NCI-H1436 treated with DMSO at 0.1 percent for 48 hours (cell line): ENCODE data around the gene ZNF526.
"Not testable (repeated sequence)": the region's sequence is repeated elsewhere in the genome, so short reads cannot be mapped to it uniquely, and the experiment has no call there.

Experiments
- DNase-seq: peaks from one replicate; lab custom pipeline; 2025; lab: John Stamatoyannopoulos, UW

ZNF526 gene

DNA sequence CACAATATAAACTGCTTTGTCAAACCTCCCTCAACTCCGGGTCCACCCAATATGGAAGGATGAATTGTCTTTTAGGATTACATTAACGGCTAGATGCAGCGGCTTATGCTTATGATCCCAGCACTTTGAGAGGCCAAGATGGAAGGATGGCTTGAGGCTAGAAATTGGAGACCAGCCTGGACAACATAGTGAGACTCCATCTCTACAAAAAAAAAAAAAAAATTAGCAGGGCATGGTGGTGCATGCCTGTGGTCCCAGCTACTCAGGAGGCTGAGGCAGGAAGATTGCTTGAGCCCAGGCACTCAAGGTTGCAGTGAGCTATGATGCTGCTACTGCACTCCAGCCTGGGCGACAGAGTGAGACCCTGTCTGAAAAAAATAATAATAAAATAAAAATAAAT lies 46.0 kb downstream of the ZNF526 start:
- not testable (repeated sequence) for DNase-seq

- DNase-seq, result not testable (repeated sequence)
Observed at GRCh38 chr19:42266928-42267603, 47.0 kb downstream of the ZNF526 start.

DNA sequence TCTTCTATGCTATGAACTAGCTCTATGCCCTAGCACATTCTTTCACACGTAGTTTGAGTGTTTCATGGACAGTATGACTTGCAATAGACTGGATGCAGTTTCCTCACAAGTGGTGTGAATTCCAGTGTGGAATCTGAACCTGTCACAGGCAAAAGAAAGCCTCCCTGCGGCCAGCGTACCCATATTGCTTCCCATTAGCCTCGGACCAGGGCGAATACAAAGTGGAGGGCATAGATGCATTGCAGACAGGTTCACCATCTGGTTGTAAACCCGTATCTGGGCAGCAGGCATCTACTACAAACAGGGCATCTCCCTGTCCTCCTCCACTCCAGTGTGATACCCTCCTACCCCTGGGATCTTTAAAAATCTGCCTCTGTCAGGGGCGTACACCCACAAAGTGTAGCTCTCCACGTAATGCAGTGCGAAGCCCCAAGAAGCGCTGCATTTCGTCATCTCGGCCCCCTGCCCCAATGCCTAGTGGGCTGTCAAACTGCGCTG lies 47.6 kb downstream of the ZNF526 start:
- no peak for DNase-seq

GRCh38 chr19:42268142-42268703 lies 48.1 kb downstream of the ZNF526 start:
- DNase-seq, result peak; percentile 98

- DNase-seq, result peak; percentile 99
Observed at GRCh38 chr19:42268704-42269477, 48.8 kb downstream of the ZNF526 start, which contains the start of gene CIC. Gene CIC, plus strand, starts transcription at chr19:42269252. Its CDS starts 2,532 bp downstream, at chr19:42271784.

DNA sequence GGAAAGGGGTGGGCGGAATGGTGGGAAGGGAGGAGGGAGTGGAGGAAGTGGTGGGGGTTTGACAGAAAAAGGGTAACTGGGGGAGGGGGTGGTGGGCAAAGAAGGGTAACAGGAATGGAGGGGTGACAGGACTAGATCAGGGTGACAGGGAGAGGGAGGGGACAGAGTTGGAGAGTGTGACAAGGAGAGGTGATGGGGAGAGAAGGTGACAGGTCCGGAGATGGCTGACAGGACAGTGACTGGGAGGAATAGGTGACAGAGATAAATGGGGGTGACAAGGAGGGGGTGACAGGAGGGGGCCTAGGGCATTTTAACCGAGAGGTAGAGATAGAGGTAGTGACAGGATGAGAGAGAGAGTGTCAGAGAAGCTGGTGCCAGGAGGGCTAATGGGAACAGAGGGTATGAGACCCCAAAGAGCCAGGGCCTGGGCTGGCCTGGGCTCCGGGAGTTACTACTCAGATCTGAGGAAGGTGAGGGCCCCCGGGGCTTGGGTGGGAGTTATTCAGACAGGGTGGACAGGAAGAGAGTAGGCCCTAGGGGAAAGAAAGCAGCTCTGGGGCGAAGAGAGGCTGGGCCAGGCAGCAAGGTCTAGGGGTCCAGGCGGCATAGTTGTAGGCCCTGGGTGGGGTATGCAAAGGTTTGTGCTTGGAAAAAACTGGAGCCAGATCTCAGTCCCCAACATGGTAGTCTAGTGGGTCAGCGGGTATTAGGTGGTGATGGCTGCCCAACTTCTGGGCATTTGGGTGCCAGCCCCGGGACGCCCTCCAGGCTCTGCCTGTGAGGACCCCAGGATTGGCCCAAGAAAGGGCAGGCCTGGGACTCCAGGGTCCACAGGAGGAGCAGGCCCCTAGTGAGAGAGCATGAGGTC lies 49.6 kb downstream of the ZNF526 start:
- no peak for DNase-seq

DNA sequence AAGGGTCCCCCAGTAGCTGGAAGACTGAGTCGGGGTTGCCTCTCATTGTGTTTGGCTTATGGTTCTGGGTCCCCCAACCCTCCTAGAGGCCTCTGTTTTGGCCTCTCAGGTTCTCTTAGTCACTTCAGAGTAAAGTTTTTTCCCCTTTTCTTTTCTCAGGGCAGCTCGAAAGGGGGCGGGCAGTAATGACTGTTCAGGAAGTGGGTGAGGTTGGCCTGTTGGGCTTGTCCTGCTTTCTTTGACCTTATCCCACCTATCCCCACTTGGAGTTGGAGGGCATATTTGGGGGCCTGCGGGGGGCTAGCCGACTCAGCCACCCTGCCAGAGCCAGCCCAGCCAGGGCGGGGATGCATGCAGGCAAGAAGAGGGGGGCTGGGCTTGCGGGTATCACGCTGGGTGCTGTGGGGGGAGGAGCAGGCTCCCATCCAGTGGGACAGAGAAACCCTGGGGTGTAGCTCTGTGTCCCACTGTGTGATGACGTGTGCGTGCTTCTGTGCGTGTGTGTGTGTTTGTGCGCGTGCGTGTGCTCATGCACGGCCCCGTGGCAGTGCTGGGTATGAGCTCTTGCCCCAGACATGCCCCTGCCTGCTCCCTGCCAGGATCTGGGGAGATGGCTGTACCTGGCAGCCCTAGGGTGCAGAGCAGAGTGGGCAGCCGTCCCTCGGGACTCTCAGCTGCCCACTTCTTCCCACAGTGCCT lies 50.4 kb downstream of the ZNF526 start:
- DNase-seq, result no peak

GRCh38 chr19:42271045-42271419 lies 50.9 kb downstream of the ZNF526 start:
- DNase-seq, result no peak

GRCh38 chr19:42271861-42272534 lies 51.9 kb downstream of the ZNF526 start:
- no peak for DNase-seq

- no peak for DNase-seq
Observed at GRCh38 chr19:42272535-42272897, 52.4 kb downstream of the ZNF526 start.

DNA sequence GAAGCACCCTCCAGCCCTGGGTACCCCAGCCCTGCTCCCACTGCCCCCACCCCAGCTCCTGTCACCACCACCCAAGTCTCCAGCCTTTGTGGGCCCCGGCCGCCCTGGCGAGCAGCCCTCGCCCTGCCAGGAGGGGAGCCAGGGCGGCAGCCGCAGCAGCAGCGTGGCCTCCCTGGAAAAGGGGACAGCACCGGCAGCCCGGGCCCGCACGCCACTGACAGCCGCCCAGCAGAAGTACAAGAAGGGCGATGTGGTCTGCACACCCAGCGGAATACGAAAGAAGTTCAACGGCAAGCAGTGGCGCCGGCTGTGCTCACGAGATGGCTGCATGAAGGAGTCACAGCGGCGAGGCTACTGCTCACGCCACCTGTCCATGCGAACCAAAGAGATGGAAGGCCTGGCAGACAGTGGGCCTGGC lies 52.9 kb downstream of the ZNF526 start:
- no peak for DNase-seq

- no peak for DNase-seq
Observed at GRCh38 chr19:42273407-42274064, 53.4 kb downstream of the ZNF526 start.

- DNase-seq, result no peak
Observed at GRCh38 chr19:42274065-42274682, 54.1 kb downstream of the ZNF526 start.

DNA sequence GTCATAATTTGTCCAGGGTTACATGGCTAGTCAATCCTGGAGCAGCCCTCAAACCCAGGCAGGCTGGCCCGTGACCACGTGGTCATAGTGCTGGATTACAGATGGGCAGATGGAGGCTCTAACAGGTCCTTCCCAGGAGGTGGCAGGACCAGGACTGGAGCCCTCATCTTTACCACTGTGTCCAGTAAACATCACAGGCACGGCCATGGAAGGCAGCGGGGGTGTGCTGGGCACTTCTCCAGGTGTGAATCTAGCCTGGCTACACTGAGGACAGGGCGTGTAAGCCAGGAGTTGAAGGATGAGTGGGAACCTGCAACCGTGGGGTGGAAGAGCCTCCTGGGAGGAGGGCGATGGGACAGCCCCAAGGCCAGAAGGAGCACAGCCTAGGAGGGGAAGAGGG lies 55.0 kb downstream of the ZNF526 start:
- DNase-seq, result no peak

GRCh38 chr19:42275517-42275916 lies 55.4 kb downstream of the ZNF526 start:
- DNase-seq, result no peak

DNA sequence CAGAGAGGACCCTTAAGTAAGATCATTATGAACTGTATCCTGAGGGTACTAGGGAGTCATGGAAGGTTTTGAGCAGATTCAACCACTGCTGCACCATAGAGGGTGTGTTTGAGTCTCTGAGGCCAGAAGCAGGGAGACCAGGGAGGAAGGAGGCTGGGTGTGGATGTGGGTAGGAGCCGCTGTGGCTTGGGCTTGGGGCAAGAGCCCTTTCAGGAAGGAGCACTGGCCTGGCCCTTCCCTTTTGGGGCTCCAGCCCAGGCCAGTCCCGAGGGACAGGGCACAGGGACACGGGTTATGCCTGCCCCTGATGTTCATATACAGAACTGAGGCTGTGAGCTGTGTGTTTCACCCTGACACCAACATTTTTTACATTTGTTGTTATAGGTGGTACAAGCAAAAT lies 56.2 kb downstream of the ZNF526 start:
- no peak for DNase-seq

DNA sequence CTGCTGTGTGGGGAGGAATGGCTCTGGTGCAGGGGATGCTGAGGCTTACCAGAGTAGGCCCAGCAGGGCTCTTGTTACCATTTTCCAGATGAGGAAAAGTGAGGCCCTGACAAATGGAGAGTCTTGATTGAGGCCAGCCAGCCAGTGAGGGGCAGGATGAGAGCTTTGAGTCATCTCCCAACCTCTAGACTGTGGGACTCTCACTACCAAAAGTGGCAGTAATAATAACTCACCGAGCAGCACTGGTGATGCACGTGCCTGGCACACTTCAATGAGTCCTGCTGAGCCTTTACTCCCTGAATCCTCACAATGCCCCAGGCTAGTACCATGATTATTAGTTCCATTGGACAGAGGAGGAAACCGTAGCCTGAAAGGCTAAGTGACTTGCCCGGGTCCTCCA lies 56.7 kb downstream of the ZNF526 start:
- DNase-seq, result no peak
